Measurements from ENCODE around the gene C1GALT1. TPM values are rescaled to one million over a fixed set of nuclear protein-coding genes. Genes with fewer than 3 reads are reported as not detected.

The C1GALT1 gene
- total and polyA plus RNA-seq, 2 donors (not counting 1 experiment from before 2014, with no cell fraction given) = 12.4 to 66.8 TPM

DNA sequence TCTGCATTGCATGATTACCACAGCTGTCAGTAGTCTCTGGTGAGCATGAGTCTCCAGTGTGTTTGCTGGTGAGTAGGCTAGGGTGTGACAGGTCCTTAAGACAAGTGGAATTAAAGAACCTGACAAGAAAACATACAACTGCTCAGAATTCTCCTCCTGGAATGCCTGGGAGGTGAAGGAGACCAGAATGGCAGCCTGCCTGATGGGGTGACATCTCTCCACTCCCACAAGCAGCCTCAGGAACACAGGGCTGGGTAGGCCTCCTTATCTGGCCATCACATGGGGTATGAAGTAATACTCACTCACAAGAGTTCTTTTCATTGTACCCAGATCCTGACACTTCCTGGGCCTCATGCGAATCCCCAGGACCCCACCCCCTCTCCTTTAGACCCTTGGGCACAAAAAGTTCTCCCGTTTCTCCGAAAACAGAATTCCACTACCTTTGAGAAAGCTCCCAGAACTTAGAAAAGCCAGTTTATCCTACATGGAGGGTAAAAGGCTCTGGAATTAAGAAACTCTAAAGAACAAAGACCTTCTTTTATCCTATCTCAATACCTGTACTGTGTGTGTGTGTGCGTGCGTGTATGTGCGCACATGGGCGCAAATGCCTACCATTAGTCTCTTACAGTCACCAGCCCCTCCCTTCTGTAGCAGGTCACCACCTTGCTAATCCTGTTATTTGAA is 33.4 kb upstream of the C1GALT1 start:
- TF ChIP-seq EZH2 (IDR thresholded peaks at IDR 0.05; ENCODE audit: borderline replicate concordance, insufficient read depth, low read depth, low read length, poor library complexity, severe bottlenecking) = no peak
- TF ChIP-seq, protein P1, sequence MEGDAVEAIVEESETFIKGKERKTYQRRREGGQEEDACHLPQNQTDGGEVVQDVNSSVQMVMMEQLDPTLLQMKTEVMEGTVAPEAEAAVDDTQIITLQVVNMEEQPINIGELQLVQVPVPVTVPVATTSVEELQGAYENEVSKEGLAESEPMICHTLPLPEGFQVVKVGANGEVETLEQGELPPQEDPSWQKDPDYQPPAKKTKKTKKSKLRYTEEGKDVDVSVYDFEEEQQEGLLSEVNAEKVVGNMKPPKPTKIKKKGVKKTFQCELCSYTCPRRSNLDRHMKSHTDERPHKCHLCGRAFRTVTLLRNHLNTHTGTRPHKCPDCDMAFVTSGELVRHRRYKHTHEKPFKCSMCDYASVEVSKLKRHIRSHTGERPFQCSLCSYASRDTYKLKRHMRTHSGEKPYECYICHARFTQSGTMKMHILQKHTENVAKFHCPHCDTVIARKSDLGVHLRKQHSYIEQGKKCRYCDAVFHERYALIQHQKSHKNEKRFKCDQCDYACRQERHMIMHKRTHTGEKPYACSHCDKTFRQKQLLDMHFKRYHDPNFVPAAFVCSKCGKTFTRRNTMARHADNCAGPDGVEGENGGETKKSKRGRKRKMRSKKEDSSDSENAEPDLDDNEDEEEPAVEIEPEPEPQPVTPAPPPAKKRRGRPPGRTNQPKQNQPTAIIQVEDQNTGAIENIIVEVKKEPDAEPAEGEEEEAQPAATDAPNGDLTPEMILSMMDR (IDR thresholded peaks at IDR 0.05) = no peak
- Mint-ChIP-seq H3K27me3 (no peaks in the 10 kb centered on the region), H3K9me3 (ENCODE audit: insufficient read depth) (peaks cover 6% of the 10 kb centered on the region), H3K4me3 (no peak overlapping the region), H3K4me1 (peaks cover 11% of the 10 kb centered on the region), H3K27ac (no peak overlapping the region)
- DNase-seq (no peak), ATAC-seq (ENCODE audit: low read depth) (no peak)
- no peak overlapping the region for H3K4me3 ChIP-seq (ENCODE audit: control extremely low read depth in 1 of 5, extremely low read depth in 1 of 5, insufficient read depth in 1 of 5, low read depth in 2 of 5, low read length in 4 of 5)
- no peaks in the 10 kb centered on the region for H3K36me3 ChIP-seq (replicated peaks in 1 of 2; ENCODE audit: control extremely low read depth in 1 of 2, control insufficient read depth in 1 of 2, extremely low read depth in 1 of 2, insufficient read depth in 2 of 2, low read length in 1 of 2)
- no peaks in the 10 kb centered on the region for H4K20me1 ChIP-seq (ENCODE audit: control insufficient read depth, insufficient read depth, low read length, poor library complexity, severe bottlenecking)
- POLR2A ChIA-PET = no interaction called here
- H3K9me3 ChIP-seq (ENCODE audit: control extremely low read depth in 1 of 3, control insufficient read depth in 2 of 3, insufficient read depth in 1 of 3, low read length in 2 of 3) = peaks cover 0 to 27% (median 4%) of the 10 kb centered on the region in 3 donors
- no peak overlapping the region for H3K27ac ChIP-seq (ENCODE audit: low read length in 2 of 2)
- H3K4me2 ChIP-seq (replicated peaks; ENCODE audit: low read depth, low read length, poor library complexity, severe bottlenecking) = no peak overlapping the region
- CTCF ChIA-PET = interaction anchor here (1.0 kb wide), 1 partner anchor 32 kb away, joined by 4 read pairs; no protein-coding TSS in a partner anchor
- H3K27me3 ChIP-seq (replicated peaks in 1 of 4; ENCODE audit: control extremely low read depth in 1 of 4, control insufficient read depth in 3 of 4, insufficient read depth in 4 of 4, low read length in 3 of 4) = no peaks in the 10 kb centered on the region
- intact Hi-C loops (cut with micrococcal nuclease) = no loop called here
- no peak overlapping the region for H2AFZ ChIP-seq (ENCODE audit: insufficient read depth, low read depth, low read length, poor library complexity, severe bottlenecking)
- no peaks in the 10 kb centered on the region for H3K79me2 ChIP-seq (ENCODE audit: control insufficient read depth, insufficient read depth, low read length)
- WGBS (ENCODE audit: insufficient coverage) = 100% methylated on average over 1 of the region's 7 CpGs
- peaks cover 4 to 8% of the 10 kb centered on the region in 2 donors for H3K4me1 ChIP-seq (ENCODE audit: control insufficient read depth in 2 of 2, insufficient read depth in 2 of 2, low read length in 2 of 2)
- no peak overlapping the region for H3K9ac ChIP-seq (ENCODE audit: low read length)

- Histone ChIP-seq H3K27me3 (replicated peaks in 1 of 4; ENCODE audit: control extremely low read depth in 1 of 4, control insufficient read depth in 3 of 4, insufficient read depth in 4 of 4, low read length in 3 of 4) (no peaks in the 10 kb centered on the region), H3K4me1 (ENCODE audit: control insufficient read depth in 2 of 2, insufficient read depth in 2 of 2, low read length in 2 of 2) (peaks cover 10 to 14% of the 10 kb centered on the region in 2 donors), H2AFZ (ENCODE audit: insufficient read depth, low read depth, low read length, poor library complexity, severe bottlenecking) (no peak overlapping the region), H3K4me2 (replicated peaks; ENCODE audit: low read depth, low read length, poor library complexity, severe bottlenecking) (no peak overlapping the region), H4K20me1 (ENCODE audit: control insufficient read depth, insufficient read depth, low read length, poor library complexity, severe bottlenecking) (no peaks in the 10 kb centered on the region), H3K79me2 (ENCODE audit: control insufficient read depth, insufficient read depth, low read length) (peaks cover 7% of the 10 kb centered on the region), H3K9ac (ENCODE audit: low read length) (no peak overlapping the region), H3K27ac (ENCODE audit: low read length in 2 of 2) (no peak overlapping the region), H3K9me3 (ENCODE audit: control extremely low read depth in 1 of 3, control insufficient read depth in 2 of 3, insufficient read depth in 1 of 3, low read length in 2 of 3) (peaks cover 0 to 22% (median 12%) of the 10 kb centered on the region in 3 donors), H3K4me3 (ENCODE audit: control extremely low read depth in 1 of 5, extremely low read depth in 1 of 5, insufficient read depth in 1 of 5, low read depth in 2 of 5, low read length in 4 of 5) (no peak overlapping the region), H3K36me3 (replicated peaks in 1 of 2; ENCODE audit: control extremely low read depth in 1 of 2, control insufficient read depth in 1 of 2, extremely low read depth in 1 of 2, insufficient read depth in 2 of 2, low read length in 1 of 2) (no peaks in the 10 kb centered on the region)
- TF ChIP-seq, protein P1 (IDR thresholded peaks at IDR 0.05) = no peak
- TF ChIP-seq EZH2 (IDR thresholded peaks at IDR 0.05; ENCODE audit: borderline replicate concordance, insufficient read depth, low read depth, low read length, poor library complexity, severe bottlenecking) = no peak
- CTCF ChIA-PET = no interaction called here
- ATAC-seq (ENCODE audit: low read depth) = no peak
- POLR2A ChIA-PET = no interaction called here
- no peak overlapping the region for H3K27ac Mint-ChIP-seq
- no peaks in the 10 kb centered on the region for H3K27me3 Mint-ChIP-seq
- peaks cover 5% of the 10 kb centered on the region for H3K9me3 Mint-ChIP-seq (ENCODE audit: insufficient read depth)
- no peak for DNase-seq
- peaks cover 16% of the 10 kb centered on the region for H3K4me1 Mint-ChIP-seq
- intact Hi-C loops (cut with micrococcal nuclease) = no loop called here
- no CpG with 5 or more reads among the region's 3 CpGs for WGBS (ENCODE audit: insufficient coverage)
- H3K4me3 Mint-ChIP-seq = no peak overlapping the region
Observed at GRCh38 chr7:7151285-7151684, 31.1 kb upstream of the C1GALT1 start.
